ACHN (cell line): ENCODE results near the gene RIPK1.
"Not testable (repeated sequence)": the region's sequence is repeated elsewhere in the genome, so short reads cannot be mapped to it uniquely, and the experiment has no call there.

Source experiments
- DNase-seq: peaks from one replicate; pipeline ENCODE4 v3.0.0-alpha.2; 2015
- in situ Hi-C: cut with HindIII; loops from 2 replicates; pipeline ENCODE4 v1.10.0; 2017; ENCODE audit warnings: low sequenced_read_pairs, low pct_ligation_motif_present, low pct_unique_long_range_greater_than_20kb

RIPK1 gene

GRCh38 chr6:3068329-3069214 lies at the start of gene RIPK1:
RIPK1 (plus strand) TSS chr6:3068494; CDS start chr6:3076824, 8,330 bp downstream.
- in situ Hi-C loops: no loop called here
- DNase-seq: peak; percentile 88

- no peak for DNase-seq
- in situ Hi-C loops: no loop called here
Observed at GRCh38 chr6:3019065-3019464, 49.2 kb upstream of the RIPK1 start.

- DNase-seq: no peak
- in situ Hi-C loops: no loop called here
Observed at GRCh38 chr6:3019749-3020320, 48.5 kb upstream of the RIPK1 start.

- in situ Hi-C loops, DNase-seq: not testable (repeated sequence)
Observed at GRCh38 chr6:3020976-3021598, 47.2 kb upstream of the RIPK1 start.

DNA sequence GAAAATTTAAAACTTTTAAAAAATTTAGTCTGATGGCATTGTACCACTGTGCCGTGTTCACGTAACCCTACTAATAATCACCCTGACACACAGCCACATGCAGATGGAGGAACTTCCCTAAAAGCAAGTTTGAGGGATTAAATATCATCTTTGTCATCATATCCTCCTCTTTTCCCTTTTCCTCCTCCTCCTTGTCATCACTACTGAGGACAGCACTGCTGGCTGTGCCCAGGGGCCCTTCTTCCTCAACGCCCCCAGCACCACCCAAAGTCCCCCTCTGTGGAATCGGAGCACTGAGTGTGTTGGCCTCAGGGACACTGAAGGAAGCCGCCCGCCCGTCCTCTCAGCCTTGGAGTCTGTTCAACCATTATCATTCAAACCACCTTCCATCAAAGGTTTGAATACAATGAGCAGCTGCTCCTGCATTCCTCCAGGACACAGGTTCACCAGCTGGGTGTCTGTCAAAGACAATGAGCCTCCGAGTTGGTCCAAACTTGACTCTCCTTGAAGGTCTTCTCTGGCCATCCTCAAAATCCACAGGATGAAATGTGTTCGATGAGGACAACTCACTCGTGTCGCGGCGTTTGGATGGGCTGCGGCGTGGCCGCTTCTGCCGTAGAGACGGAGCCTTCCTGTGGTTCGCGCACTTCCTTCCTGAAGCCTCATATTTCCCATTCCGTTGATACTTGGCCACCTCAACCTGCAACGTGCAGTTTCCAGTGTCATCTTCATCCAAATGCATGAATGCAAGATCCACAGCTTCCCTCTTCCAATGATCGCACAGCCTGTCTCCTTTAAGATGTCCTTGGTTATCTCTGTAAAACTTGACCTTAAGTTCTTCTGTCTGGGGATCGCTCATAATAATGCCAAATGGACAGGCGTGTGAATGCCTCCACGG lies 45.3 kb upstream of the RIPK1 start:
- DNase-seq: no peak
- in situ Hi-C loops: no loop called here

- DNase-seq: peak; percentile 41
- in situ Hi-C loops: no loop called here
Observed at GRCh38 chr6:3023663-3024483, 44.4 kb upstream of the RIPK1 start.

- in situ Hi-C loops: no loop called here
- no peak for DNase-seq
Observed at GRCh38 chr6:3026791-3027626, 41.3 kb upstream of the RIPK1 start.

DNA sequence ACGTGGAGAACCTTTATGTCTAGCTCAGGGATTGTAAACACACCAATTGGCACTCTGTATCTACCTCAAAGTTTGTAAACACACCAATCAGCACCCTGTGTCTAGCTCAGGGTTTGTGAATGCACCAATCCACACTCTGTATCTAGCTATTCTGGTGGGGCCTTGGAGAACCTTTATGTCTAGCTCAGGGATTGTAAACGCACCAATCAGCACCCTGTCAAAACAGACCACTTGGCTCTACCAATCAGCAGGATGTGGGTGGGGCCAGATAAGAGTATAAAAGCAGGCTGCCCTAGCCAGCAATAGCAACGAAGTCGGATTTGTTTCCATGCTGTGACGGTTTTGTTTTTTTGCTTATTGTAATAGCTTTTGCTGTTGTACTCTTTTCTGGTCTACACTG lies 40.1 kb upstream of the RIPK1 start:
- in situ Hi-C loops, DNase-seq: not testable (repeated sequence)

DNA sequence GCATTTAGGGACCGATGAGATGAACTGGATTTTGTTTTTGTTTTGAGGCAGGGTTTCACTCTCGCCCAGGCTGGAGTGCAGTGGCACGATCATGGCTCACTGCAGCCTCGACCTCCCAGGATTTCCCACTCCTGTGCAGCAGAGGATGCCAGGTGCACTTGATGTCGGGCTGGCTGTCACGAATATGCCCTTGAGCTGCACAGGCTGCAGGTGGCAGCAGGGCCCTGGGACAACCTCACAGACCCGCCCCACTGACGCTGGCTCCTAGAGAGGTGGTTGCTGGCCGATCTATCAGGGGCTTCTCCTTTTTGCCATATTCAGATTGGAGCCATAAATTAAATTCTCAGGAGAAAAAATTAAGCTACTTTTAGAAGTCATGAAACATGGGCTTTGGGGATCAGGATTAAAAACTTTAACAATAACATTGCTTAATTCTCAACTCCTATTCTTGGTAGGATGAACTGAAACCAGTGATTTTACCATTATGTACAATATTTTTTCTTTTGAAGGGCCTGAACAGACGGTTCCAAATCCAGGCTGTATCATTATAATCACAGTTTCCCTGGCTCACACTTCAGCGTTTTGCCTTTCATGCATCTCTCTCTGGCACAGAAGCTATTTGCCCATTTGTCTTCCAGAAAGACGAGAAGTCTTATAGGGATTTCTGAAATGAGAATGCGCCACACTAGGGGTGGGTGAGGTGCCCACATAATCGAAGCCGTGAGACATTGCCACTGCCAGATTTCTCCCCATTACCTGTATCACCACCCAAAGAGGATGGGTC lies 36.2 kb upstream of the RIPK1 start:
- DNase-seq: no peak
- in situ Hi-C loops: no loop called here

DNA sequence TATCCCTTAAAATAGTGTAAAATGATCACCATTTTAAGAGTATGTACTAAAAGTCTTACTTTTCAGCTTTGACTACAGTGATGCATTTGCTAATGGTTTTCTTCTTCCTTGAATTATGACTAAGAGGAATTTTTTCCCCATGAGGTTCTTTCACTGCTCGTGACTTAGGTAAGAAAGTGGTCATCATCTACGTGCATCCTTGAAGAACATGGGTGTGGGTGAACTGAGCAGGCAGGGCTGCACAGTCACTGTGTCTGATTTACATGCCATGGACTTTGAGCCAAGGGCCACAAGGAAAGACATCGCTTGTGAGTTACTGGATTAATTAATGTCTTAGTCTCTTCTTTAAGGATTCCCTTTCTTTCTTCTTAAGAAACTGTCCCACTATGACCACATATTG lies 35.3 kb upstream of the RIPK1 start:
- in situ Hi-C loops: no loop called here
- no peak for DNase-seq

- DNase-seq: no peak
- in situ Hi-C loops: no loop called here
Observed at GRCh38 chr6:3033652-3034051, 34.6 kb upstream of the RIPK1 start.

GRCh38 chr6:3035397-3035796 lies 32.9 kb upstream of the RIPK1 start:
- DNase-seq: no peak
- in situ Hi-C loops: no loop called here

DNA sequence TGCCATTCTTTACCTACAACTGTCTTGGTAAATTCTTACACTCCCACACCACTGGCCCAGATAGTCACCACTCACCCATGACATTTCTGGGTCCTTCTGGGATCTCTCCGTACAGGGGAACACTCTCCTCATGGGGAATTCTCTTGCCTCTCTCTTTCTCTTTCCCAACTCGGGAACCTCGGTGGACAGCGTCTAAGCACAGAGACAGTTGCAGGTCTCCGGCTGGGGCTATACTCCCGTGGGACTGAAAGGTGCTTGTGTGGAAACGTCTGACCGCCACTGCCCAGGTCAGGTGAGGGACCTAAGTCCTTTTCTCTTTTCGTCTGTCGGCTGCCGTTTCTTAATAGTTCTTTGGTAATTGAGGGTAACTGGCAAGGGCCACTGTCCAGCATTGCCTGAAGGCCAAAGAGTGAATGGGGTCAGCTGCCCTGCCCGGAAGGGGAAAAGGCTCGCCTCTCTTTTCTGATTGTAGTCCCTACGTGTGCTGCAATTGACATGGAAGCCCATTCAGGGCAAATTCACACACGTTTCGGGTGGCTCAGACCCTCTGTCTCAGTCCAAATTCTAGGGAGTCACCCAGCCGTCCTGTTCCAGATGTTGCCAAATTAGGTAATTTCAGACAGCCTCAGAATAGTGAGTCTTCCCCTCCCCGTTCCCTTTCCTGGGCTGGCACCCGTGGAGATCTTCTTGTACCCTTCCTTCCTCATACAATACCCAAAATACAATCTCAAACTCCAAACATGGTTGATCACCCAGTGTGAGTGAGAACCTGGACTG lies 31.2 kb upstream of the RIPK1 start:
- DNase-seq: no peak

GRCh38 chr6:3037638-3038365 lies 30.5 kb upstream of the RIPK1 start:
- in situ Hi-C loops: no loop called here
- no peak for DNase-seq

More for the DNA sequence above, 31.2 kb upstream of the RIPK1 start:
- in situ Hi-C loops: no loop called here

DNA sequence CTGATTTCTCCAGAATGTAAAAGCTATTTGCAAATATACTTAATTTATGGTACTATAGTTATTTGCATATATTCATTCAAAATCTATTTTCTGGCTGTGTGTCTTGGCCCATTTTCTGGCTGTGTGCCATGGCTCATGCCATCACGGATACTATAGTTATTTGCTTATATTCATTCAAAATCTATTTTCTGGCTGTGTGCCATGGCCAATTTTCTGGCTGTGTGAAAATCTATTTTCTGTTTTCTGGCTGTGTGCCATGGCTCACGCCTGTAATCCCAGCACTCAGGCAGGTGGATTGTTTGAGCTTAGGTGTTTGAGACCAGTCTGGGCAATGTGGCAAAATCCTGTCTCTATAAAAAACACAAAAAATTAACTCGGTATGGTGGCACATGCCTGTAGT lies 28.9 kb upstream of the RIPK1 start:
- no peak for DNase-seq
- in situ Hi-C loops: no loop called here
